Thyroid gland (tissue), 4 donors: Measurements from ENCODE around the gene KIF20A.

Experiments used
- CTCF ChIP-seq, 6 experiments: fragments of 200-600 bp in 3 of 6; fragments of 450-650 bp in 3 of 6; sonication (generic) in 3 of 6; IDR thresholded peaks; one replicate each; pipeline ENCODE4 v1.5.1; 2016 to 2019; ENCODE audit warnings: antibody characterized with exemption in 6 of 6, mild to moderate bottlenecking in 2 of 6, inconsistent platforms in 1 of 6, moderate library complexity in 1 of 6
- POLR2A ChIP-seq, 2 donors: fragments of 450-650 bp; IDR thresholded peaks; one replicate each; pipeline ENCODE4 v1.6.1; 2017; ENCODE audit warnings: antibody characterized with exemption in 2 of 2, mild to moderate bottlenecking in 2 of 2, moderate library complexity in 1 of 2

- TF ChIP-seq CTCF (IDR thresholded peaks at IDR 0.05) (no peak), POLR2A (IDR thresholded peaks at IDR 0.05) (no peak)
These were observed 54.4 kb downstream of the KIF20A start for GRCh38 chr5:138233280-138233679.
